Loucy (cell line): ENCODE measurements around the gene RFX6.
A peak's percentile ranks its signal among the peaks of the same experiment; 100 is the strongest.

Experiments
- H2AFZ ChIP-seq: fragments of 200-600 bp; sonication (generic); 2 replicates; pipeline ENCODE4 v1.6.0; 2016; ENCODE audit warnings: antibody characterized with exemption, mild to moderate bottlenecking, low read length, moderate library complexity
- H3F3A ChIP-seq: fragments of 200-600 bp; 2 replicates; pipeline ENCODE4 v1.6.0; 2016; ENCODE audit warnings: antibody characterized with exemption, low read depth, mild to moderate bottlenecking
- H3K27me3 ChIP-seq: fragments of 200-600 bp; sonication (generic); 2 replicates; pipeline ENCODE4 v1.6.1; 2014; ENCODE audit warnings: low read length, mild to moderate bottlenecking; ENCODE audit not compliant: insufficient read depth, poor library complexity, severe bottlenecking
- H3K36me3 ChIP-seq: fragments of 200-600 bp; sonication (generic); 2 replicates; pipeline ENCODE4 v1.6.1; 2016; ENCODE audit warnings: low read length; ENCODE audit not compliant: insufficient read depth
- H3K4me1 ChIP-seq: fragments of 200-600 bp; sonication (generic); 2 replicates; pipeline ENCODE4 v1.5.1; 2014; ENCODE audit warnings: low read length, mild to moderate bottlenecking; ENCODE audit not compliant: insufficient read depth, poor library complexity, severe bottlenecking
- H3K4me2 ChIP-seq: fragments of 200-600 bp; sonication (generic); 2 replicates; pipeline ENCODE4 v1.6.0; 2014; ENCODE audit warnings: antibody characterized with exemption, low read length, low read depth, mild to moderate bottlenecking; ENCODE audit not compliant: poor library complexity, severe bottlenecking
- H3K4me3 ChIP-seq: fragments of 200-600 bp; sonication (generic); 2 replicates; pipeline ENCODE4 v1.5.1; 2014; ENCODE audit warnings: low read length, mild to moderate bottlenecking, mixed read lengths; ENCODE audit not compliant: poor library complexity, severe bottlenecking
- H3K79me2 ChIP-seq: fragments of 200-600 bp; sonication (generic); 2 replicates; pipeline ENCODE4 v1.6.1; 2014; ENCODE audit warnings: low read length; ENCODE audit not compliant: insufficient read depth
- H3K9ac ChIP-seq: fragments of 200-600 bp; sonication (generic); 2 replicates; pipeline ENCODE4 v1.6.0; 2014; ENCODE audit warnings: mild to moderate bottlenecking, low read depth, low read length, moderate library complexity; ENCODE audit not compliant: poor library complexity, severe bottlenecking
- H3K9me2 ChIP-seq: fragments of 200-600 bp; sonication (generic); replicated peaks from 2 replicates; pipeline ENCODE4 v1.6.1; 2016; ENCODE audit warnings: low read depth, low read length, mixed read lengths
- H3K9me3 ChIP-seq: fragments of 200-600 bp; sonication (generic); 2 replicates; pipeline ENCODE4 v1.6.1; 2014; ENCODE audit warnings: mild to moderate bottlenecking, antibody characterized with exemption, low read length, low read depth; ENCODE audit not compliant: insufficient read depth
- H4K20me1 ChIP-seq: fragments of 200-600 bp; sonication (generic); 2 replicates; pipeline ENCODE4 v1.6.0; 2014; ENCODE audit warnings: antibody characterized with exemption, low read length, mild to moderate bottlenecking; ENCODE audit not compliant: insufficient read depth, poor library complexity, severe bottlenecking
- CTCF ChIP-seq: fragments of 200-600 bp; sonication (generic); conservative IDR thresholded peaks from 2 replicates; pipeline ENCODE4 v1.5.1; 2014; ENCODE audit warnings: mild to moderate bottlenecking, antibody characterized with exemption, low read length
- EZH2phosphoT487 ChIP-seq: fragments of 200-600 bp; IDR thresholded peaks from 2 replicates; pipeline ENCODE4 v1.6.1; 2018; ENCODE audit warnings: antibody characterized with exemption, mild to moderate bottlenecking, moderate library complexity, borderline replicate concordance

The RFX6 gene

GRCh38 chr6:116902634-116903033 lies 25.6 kb downstream of the RFX6 start:
- H3K27me3 ChIP-seq = no peaks in the 10 kb centered on the region
- H2AFZ ChIP-seq = no peak overlapping the region
- no peaks in the 10 kb centered on the region; the same call in 1 of the 2 replicates for H3K9me3 ChIP-seq
- no peaks in the 10 kb centered on the region for H3F3A ChIP-seq
- H4K20me1 ChIP-seq = no peaks in the 10 kb centered on the region
- no peak overlapping the region for H3K9ac ChIP-seq
- H3K79me2 ChIP-seq = no peaks in the 10 kb centered on the region
- no peak for TF ChIP-seq CTCF
- TF ChIP-seq EZH2phosphoT487 = no peak
- H3K36me3 ChIP-seq = no peaks in the 10 kb centered on the region
- no peaks in the 10 kb centered on the region for H3K9me2 ChIP-seq
- H3K4me1 ChIP-seq = no peaks in the 10 kb centered on the region
- H3K4me3 ChIP-seq = no peak overlapping the region
- no peak overlapping the region for H3K4me2 ChIP-seq

GRCh38 chr6:116922853-116923548 lies 46.0 kb downstream of the RFX6 start:
- no peaks in the 10 kb centered on the region for H4K20me1 ChIP-seq
- no peaks in the 10 kb centered on the region for H3F3A ChIP-seq
- no peaks in the 10 kb centered on the region for H3K27me3 ChIP-seq
- TF ChIP-seq CTCF (no peak), EZH2phosphoT487 (no peak)
- no peak overlapping the region for H3K4me3 ChIP-seq
- no peaks in the 10 kb centered on the region for H3K79me2 ChIP-seq
- no peaks in the 10 kb centered on the region for H3K4me1 ChIP-seq
- no peaks in the 10 kb centered on the region for H3K9me3 ChIP-seq
- no peak overlapping the region for H3K4me2 ChIP-seq
- peak overlapping the region; percentile 20; the same call in 1 of the 2 replicates for H2AFZ ChIP-seq
- no peak overlapping the region for H3K9ac ChIP-seq
- no peaks in the 10 kb centered on the region for H3K36me3 ChIP-seq
- H3K9me2 ChIP-seq = no peaks in the 10 kb centered on the region

GRCh38 chr6:116924245-116924644 lies 47.2 kb downstream of the RFX6 start:
- Histone ChIP-seq H4K20me1 (no peaks in the 10 kb centered on the region), H3K36me3 (no peaks in the 10 kb centered on the region), H3K9me3 (no peaks in the 10 kb centered on the region), H3K4me1 (no peaks in the 10 kb centered on the region), H3K9ac (no peak overlapping the region), H2AFZ (no peak overlapping the region), H3F3A (no peaks in the 10 kb centered on the region), H3K4me3 (no peak overlapping the region), H3K9me2 (no peaks in the 10 kb centered on the region), H3K79me2 (no peaks in the 10 kb centered on the region), H3K4me2 (no peak overlapping the region), H3K27me3 (no peaks in the 10 kb centered on the region)
- TF ChIP-seq EZH2phosphoT487 (no peak), CTCF (no peak)
